Stimulated activated CD4-positive, alpha-beta T cell treated with anti-CD3 and anti-CD28 coated beads, Interleukin-15, amount 100 ng/mL, for 24 hours (primary cell): ENCODE results near the gene KLHL21.

Experiments used
- DNase-seq: peaks from one replicate; pipeline ENCODE4 v3.0.0-alpha.2; 2020

The KLHL21 gene

GRCh38 chr1:6546326-6546725 lies 56.3 kb downstream of the KLHL21 start:
- DNase-seq: no peak

- DNase-seq: no peak
Observed at GRCh38 chr1:6545276-6546112, 57.2 kb downstream of the KLHL21 start.

- DNase-seq: no peak
Observed at GRCh38 chr1:6544831-6545230, 57.8 kb downstream of the KLHL21 start.
